Spleen (tissue), 7 donors: ENCODE data around the gene ANP32D.

ENCODE experiments used
- CTCF ChIP-seq, 11 experiments: fragments of 200-600 bp in 7 of 11; fragments of 450-650 bp in 4 of 11; sonication (generic) in 4 of 11; IDR thresholded peaks in 8 of 11; conservative IDR thresholded peaks in 3 of 11; 1 replicate in 7 of 11; 2 replicates in 4 of 11; pipeline versions ENCODE4 v1.4.0 to v1.8.0; 2016 to 2021; ENCODE audit warnings: antibody characterized with exemption in 11 of 11, inconsistent platforms in 4 of 11, mild to moderate bottlenecking in 1 of 11
- POLR2A ChIP-seq, 3 donors: fragments of 450-650 bp; IDR thresholded peaks; one replicate each; pipeline ENCODE4 v1.5.1; 2017; ENCODE audit warnings: antibody characterized with exemption in 3 of 3, mild to moderate bottlenecking in 1 of 3
- POLR2AphosphoS5 ChIP-seq, 3 donors: sonication (generic); formaldehyde crosslinking; IDR thresholded peaks; one replicate each; pipeline ENCODE4 v1.5.1; 2017; ENCODE audit warnings: antibody characterized with exemption in 3 of 3
- donor health status: DM: no; HTN: no; CAD: no; lungs with moderate emphysema.
- donor health status: DM: no; HTN: no; CAD: no.
- donor health status: DM: no; HTN: no; CAD: no.

DNA sequence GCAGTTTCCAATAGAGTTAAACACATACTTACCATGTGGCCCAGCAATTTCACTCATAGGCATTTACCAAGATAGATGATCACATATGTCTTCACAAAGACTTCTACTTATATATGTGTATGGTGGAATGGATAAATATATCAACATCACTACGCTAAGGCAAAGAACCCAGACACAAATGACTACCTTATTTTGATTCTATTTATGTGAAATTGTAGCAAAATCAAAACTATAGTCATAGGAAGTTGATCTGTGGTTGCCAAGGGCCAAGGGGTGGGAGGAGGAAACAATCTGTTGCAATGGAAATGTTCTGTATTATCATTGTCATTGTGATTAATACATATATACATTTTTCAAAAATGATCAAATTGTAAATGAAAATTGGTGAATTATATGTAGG, 47.7 kb upstream of the ANP32D start:
- no peak for TF ChIP-seq POLR2A (IDR thresholded peaks at IDR 0.05)
- TF ChIP-seq POLR2AphosphoS5 (IDR thresholded peaks at IDR 0.05) = no peak
- TF ChIP-seq CTCF (IDR thresholded peaks at IDR 0.05 in 8 of 11, conservative IDR thresholded peaks at IDR 0.05 in 3 of 11) = no peak
